Erythroblast (primary cell): ENCODE data around the gene CBR3.

Experiments
- GATA1 ChIP-seq: IDR thresholded peaks from 2 replicates; pipeline ENCODE4 v1.6.1; 2011; ENCODE audit warnings: low read depth, mild to moderate bottlenecking, control low read depth, low read length, moderate library complexity
- POLR2A ChIP-seq: IDR thresholded peaks from 2 replicates; pipeline ENCODE4 v1.6.1; 2011; ENCODE audit warnings: mild to moderate bottlenecking, low read length

GRCh38 chr21:36092681-36093080, 42.2 kb upstream of the CBR3 start:
- TF ChIP-seq POLR2A (no peak), GATA1 (no peak)
